NCI-H526 treated with DMSO at 0.1 percent for 48 hours (cell line): ENCODE measurements around the gene WDR37.

Experiments used
- DNase-seq: peaks from one replicate; lab custom pipeline; 2025; lab: John Stamatoyannopoulos, UW

WDR37 gene

GRCh38 chr10:1074748-1075308 is 18.6 kb downstream of the WDR37 start:
- DNase-seq = no peak

GRCh38 chr10:1078668-1079067 is 22.5 kb downstream of the WDR37 start:
- DNase-seq = no peak

DNA sequence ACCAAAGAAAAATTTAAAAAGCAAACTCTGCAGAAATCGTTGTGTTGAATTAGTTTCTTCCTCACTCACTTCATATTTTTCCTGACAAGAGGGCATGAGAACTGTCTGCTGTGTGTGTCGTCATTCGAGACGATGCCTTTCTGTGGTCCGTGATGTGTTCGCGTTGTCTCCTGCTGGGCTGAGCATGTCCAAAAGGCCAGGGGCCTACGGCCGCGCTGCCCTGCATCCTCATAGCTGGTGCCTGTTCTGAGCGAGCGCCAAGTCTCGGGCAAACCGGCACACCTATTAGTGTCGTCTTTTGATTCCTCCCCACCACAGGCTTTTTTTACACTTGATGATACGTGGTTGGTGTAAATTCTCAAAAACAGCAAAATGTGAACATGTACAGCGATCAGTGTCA is 27.4 kb downstream of the WDR37 start:
- no peak for DNase-seq

GRCh38 chr10:1084011-1084950 is 28.1 kb downstream of the WDR37 start:
- no peak for DNase-seq

- DNase-seq = no peak
These were observed 29.1 kb downstream of the WDR37 start for GRCh38 chr10:1085258-1085657.

GRCh38 chr10:1086787-1087186 is 30.6 kb downstream of the WDR37 start:
- no peak for DNase-seq

GRCh38 chr10:1089017-1089689 is 33.0 kb downstream of the WDR37 start:
- no peak for DNase-seq

DNA sequence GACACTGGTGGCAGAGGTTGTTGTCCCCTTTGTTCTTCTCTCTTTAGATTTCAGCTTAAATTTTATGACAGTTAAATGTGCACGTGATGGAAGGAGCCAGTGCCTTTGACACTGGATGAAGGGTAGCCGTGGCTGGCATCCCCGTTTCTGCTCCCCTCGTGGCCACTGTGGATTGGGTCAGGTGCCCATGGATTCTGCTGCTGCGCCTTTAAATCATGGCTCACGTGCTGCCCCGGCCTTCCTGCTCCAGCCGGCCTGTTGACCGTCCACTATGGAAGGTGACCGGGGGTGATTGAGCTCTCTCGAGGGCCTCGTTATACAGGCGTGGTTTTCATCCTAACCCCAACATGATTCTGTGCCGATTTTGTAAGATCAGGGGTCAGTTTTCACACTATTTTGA is 34.5 kb downstream of the WDR37 start:
- DNase-seq = no peak

- no peak for DNase-seq
These were observed 37.5 kb downstream of the WDR37 start for GRCh38 chr10:1093696-1094095.

GRCh38 chr10:1094112-1095057 is 38.2 kb downstream of the WDR37 start:
- no peak for DNase-seq

GRCh38 chr10:1095498-1095897 is 39.3 kb downstream of the WDR37 start:
- no peak for DNase-seq

DNA sequence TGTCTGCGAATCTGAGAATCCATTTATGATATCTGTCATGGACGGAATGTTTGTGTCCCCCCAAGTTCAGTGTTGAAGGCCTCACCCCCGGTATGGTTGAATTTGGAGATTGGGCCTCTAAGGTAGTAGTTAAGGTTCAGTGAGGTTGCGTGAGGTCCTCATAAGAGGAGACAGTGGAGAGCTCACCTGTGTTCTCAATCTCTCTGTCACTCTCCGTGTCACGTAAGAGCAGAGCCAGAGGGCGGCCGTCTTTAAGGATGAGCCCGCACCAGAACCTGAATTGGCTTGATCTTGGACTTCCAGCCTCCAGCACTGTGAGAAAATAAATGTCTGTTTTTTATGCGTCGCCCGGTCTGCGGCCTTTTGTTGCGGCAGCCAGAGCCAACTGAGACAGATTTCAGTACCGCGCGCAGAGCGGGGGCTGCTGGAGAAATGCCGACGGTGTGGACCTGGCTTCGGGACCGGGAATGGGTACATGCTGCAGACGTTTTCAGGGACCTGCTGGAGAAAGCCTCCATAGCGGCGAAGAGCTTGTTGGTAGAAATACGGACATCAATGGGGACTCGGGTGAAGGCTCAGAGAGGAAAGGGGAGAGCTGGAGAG is 40.2 kb downstream of the WDR37 start:
- DNase-seq = no peak

GRCh38 chr10:1097436-1097835 is 41.3 kb downstream of the WDR37 start:
- no peak for DNase-seq

GRCh38 chr10:1100143-1100542 is 44.0 kb downstream of the WDR37 start:
- DNase-seq = no peak

- no peak for DNase-seq
These were observed 44.6 kb downstream of the WDR37 start for GRCh38 chr10:1100691-1101368.

DNA sequence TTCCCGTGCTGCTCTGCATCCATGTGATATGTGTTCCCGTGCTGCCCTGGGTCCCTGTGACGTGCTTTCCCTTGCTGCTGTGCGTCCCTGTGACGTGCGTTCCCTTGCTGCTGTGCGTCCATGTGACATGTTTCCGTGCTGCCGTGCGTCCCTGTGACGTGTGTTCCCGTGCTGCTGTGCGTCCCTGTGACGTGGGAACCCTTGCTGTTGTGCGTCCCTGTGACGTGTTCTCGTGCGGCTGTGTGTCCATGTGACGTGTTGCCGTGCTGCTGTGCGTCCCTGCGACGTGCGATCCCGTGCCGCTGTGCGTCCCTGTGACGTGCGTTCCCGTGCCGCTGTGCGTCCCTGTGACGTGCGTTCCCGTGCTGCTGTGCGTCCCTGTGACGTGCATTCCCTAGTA is 45.8 kb downstream of the WDR37 start:
- DNase-seq = no peak

- DNase-seq = no peak
These were observed 46.2 kb downstream of the WDR37 start for GRCh38 chr10:1102416-1102815.

GRCh38 chr10:1102831-1103230 is 46.6 kb downstream of the WDR37 start:
- no peak for DNase-seq

DNA sequence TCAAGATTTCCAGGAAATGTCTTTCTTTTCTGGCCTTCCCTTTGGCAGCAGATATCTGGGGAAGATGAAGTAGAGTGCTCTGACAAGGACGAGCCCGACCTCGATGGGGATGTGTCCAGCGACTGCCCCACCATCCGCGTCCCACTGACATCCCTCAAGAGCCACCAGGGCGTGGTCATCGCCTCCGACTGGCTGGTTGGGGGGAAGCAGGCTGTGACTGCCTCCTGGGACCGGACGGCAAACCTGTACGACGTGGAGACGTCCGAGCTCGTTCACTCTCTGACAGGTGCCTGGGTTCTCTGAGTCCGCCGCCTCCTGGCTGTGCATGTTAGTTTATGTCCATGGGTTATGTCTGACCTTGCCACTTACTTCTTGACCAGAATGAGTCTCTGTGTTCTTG is 47.4 kb downstream of the WDR37 start:
- no peak for DNase-seq

GRCh38 chr10:1104971-1105370 is 48.8 kb downstream of the WDR37 start:
- no peak for DNase-seq

DNA sequence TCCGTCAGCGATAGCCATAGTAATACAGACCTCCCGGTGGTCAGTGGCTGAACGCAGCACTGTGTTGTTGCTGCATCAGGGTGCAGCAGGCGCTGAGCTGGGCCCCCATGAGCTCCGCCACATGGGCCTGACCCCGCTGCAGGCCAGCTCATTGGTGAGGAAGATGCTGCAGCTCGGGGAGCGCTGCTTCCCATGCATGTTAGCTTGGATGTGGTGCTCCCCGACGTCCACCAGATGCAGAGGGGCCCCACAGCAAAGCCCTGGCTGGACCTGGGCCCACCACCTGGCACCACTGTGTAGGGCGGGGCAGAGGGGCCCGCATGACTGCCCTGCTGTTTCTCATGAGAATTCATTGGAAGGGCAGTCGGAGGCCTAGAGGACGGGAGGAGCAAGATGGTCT is 50.8 kb downstream of the WDR37 start:
- no peak for DNase-seq
